HG03025 (cell line): Measurements from ENCODE around the gene UXS1.
"Not testable (repeated sequence)": the region's sequence is repeated elsewhere in the genome, so short reads cannot be mapped to it uniquely, and the experiment has no call there.

Experiments
- ATAC-seq: cut with Tn5 transposase; IDR thresholded peaks from one replicate; pipeline ENCODE4 v1.9.1; 2021; ENCODE audit warnings: mild to moderate bottlenecking, moderate library complexity; ENCODE audit not compliant: unreplicated experiment, low FRiP score

UXS1 gene

GRCh38 chr2:106193977-106194778, at the start of gene UXS1:
Gene UXS1 (minus strand): TSS chr2:106194301. CDS start chr2:106194241, 60 bp downstream.
- ATAC-seq: peak; percentile 63

- ATAC-seq: not testable (repeated sequence)
Observed at GRCh38 chr2:106239491-106239890, 45.4 kb upstream of the UXS1 start.

- ATAC-seq: not testable (repeated sequence)
Observed at GRCh38 chr2:106235392-106235791, 41.3 kb upstream of the UXS1 start.

GRCh38 chr2:106233350-106233706, 39.2 kb upstream of the UXS1 start:
- no peak for ATAC-seq

GRCh38 chr2:106232638-106233349, 38.7 kb upstream of the UXS1 start:
- ATAC-seq: no peak

- ATAC-seq: no peak
Observed at GRCh38 chr2:106223347-106223746, 29.2 kb upstream of the UXS1 start.

- ATAC-seq: not testable (repeated sequence)
Observed at GRCh38 chr2:106222057-106222456, 28.0 kb upstream of the UXS1 start.

- no peak for ATAC-seq
Observed at GRCh38 chr2:106219813-106220212, 25.7 kb upstream of the UXS1 start.

- not testable (repeated sequence) for ATAC-seq
Observed at GRCh38 chr2:106219157-106219556, 25.1 kb upstream of the UXS1 start.

- ATAC-seq: no peak
Observed at GRCh38 chr2:106208874-106209273, 14.8 kb upstream of the UXS1 start.

- ATAC-seq: no peak
Observed at GRCh38 chr2:106208399-106208798, 14.3 kb upstream of the UXS1 start.

GRCh38 chr2:106207246-106207645, 13.1 kb upstream of the UXS1 start:
- no peak for ATAC-seq

- ATAC-seq: no peak
Observed at GRCh38 chr2:106205488-106205887, 11.4 kb upstream of the UXS1 start.

GRCh38 chr2:106204551-106204950, 10.4 kb upstream of the UXS1 start:
- ATAC-seq: not testable (repeated sequence)

- no peak for ATAC-seq
Observed at GRCh38 chr2:106201661-106202060, 7.6 kb upstream of the UXS1 start.

- no peak for ATAC-seq
Observed at GRCh38 chr2:106197878-106198277, 3.8 kb upstream of the UXS1 start.

GRCh38 chr2:106195981-106196380, 1.9 kb upstream of the UXS1 start:
- no peak for ATAC-seq

- no peak for ATAC-seq
Observed at GRCh38 chr2:106195456-106195855, 1.4 kb upstream of the UXS1 start.

GRCh38 chr2:106193690-106193976, 468 bp downstream of the UXS1 start:
- no peak for ATAC-seq

- peak; percentile 44 for ATAC-seq
Observed at GRCh38 chr2:106192752-106193689, 1.1 kb downstream of the UXS1 start.

- no peak for ATAC-seq
Observed at GRCh38 chr2:106191511-106192016, 2.5 kb downstream of the UXS1 start.
